Activated CD4-positive, alpha-beta T cell treated with anti-CD3 and anti-CD28 coated beads, Interleukin-10, Interleukin-2, amounts not matched to agents 100 ng/mL and 50 ng/mL, durations not matched to agents 16 hours and 8 hours (primary cell): ENCODE measurements around the gene FBF1.
"Not testable (repeated sequence)": the region's sequence is repeated elsewhere in the genome, so short reads cannot be mapped to it uniquely, and the experiment has no call there.

Experiments used
- DNase-seq: peaks from one replicate; pipeline ENCODE4 v3.0.0-alpha.2; 2020

Gene FBF1

DNA sequence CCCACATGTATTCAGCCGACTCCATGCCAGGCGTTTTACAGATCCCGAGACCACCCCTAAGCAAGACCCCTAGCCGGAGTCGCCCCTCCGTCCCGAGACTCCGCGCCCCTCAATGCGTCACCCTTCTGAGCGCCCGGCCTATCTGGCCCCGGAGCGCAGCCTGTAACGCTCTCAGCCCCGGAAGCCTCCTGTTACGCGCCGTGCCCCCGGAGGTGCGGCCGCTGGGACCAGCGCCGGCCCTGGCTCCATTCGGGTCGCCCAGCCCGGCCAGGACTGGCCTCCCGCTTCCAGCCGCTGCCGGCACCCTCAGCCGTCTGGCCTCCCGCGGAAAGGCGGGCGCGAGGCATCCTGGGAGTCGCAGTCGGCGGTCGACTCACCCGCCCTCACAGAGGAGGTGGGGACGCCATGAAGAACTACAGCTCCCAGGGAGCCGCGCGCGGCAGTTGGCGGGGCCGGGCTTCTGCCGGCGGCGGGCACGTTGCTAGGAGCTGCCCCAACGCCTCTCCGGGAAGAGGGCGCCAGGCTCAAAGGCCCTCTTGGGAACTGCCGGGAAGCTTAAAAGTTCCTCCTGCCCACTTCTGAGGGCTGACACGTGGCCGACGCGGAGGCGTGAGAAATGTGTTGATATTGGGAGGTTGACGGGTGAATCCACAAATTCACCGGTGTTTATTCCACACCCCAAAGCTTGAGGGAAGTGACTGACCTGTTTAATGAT lies at the start of gene FBF1:
Gene FBF1 (minus strand): TSS at position 316 of the 715 bp plus-strand sequence. CDS start 2,893 bp downstream, outside the sequence.
- DNase-seq: peak; percentile 95

DNA sequence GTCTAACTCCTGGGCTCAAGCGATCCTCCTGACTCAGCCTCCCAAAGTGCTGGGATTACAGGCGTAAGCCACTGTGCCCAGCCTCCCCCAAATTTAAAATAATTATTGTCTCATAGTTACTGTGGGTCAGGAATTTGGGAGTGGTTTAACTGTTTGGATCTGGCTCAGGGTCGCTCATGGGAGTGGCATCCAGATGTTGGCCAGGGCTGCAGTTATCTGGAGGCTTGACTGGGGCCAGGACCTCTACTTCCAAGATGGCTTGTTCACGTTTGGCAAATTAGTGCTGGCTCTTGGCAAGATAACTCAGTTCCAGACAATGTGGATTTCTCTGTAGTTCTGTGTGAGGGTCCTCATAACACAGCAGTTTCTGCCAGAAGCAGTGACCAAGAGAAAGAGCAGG lies 46.2 kb upstream of the FBF1 start:
- DNase-seq: no peak

- DNase-seq: no peak
Observed at GRCh38 chr17:75985986-75986385, 45.1 kb upstream of the FBF1 start.

- no peak for DNase-seq
Observed at GRCh38 chr17:75983501-75984181, 42.8 kb upstream of the FBF1 start.

DNA sequence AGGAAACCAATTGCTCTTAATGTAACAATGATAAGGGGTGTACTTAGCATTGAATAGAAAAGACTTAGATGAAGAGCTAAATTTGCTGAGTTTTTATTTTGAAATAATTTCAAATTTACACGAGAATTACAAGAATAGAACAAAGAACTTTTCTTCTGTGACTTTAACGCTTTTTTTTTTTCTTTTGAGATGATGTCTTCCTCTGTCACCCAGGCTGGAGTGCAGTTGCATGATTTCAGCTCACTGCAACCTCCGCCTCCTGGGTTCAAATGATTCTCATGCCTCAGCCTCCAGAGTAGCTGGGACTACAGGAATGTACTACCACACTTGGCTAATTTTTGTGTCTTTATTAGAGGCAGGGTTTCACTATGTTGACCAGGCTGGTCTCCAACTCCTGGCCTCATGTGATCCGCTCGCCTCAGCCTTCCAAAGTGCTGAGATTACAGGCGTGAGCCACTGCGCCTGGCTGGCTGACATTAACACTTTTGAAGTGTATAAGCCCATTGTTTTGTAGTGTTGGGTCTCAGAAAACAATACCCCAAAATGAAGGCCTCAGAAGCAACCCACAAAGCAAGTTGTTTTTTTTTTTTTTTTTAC lies 40.3 kb upstream of the FBF1 start:
- DNase-seq: no peak

DNA sequence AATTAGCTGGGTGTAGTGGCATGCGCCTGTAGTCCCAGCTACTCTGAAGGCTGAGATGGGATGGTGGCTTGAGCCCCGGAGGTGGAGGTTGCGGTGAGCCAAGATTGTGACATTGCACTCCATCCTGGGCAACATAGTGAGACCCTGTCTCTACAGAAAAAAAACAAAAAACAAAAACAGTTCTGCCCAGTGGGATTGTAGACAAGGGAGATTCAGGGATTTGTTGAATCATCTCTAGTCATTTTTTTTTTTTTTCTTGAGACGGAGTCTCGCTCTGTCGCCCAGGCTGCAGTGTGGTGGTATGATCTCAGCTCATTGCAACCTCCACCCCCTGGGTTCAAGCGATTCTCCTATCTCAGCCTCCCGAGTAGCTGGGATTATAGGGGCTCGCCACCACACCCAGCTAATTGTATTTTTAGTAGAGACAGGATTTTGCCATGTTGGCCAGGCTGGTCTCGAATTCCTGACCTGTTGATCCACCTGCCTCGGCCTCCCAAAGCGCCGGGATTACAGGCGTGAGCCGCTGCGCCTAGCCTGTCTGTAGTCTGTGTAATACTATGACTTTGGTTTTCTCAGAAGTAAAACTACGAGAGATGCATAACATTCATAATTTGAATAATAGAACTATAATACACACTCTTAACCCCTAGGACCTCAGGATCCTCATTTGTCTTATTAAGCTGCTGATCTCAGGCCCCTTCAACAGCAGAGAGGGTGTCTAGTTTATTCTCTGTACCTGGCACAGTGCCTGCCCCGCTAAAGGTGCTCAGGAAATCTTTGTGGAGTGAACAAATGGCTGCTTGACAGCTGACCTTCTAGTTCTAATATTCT lies 39.6 kb upstream of the FBF1 start:
- no peak for DNase-seq

GRCh38 chr17:75979705-75980187 lies 38.9 kb upstream of the FBF1 start:
- no peak for DNase-seq

GRCh38 chr17:75978938-75979704 lies 38.3 kb upstream of the FBF1 start, which contains the start of the genes ACOX1 and TEN1:
TSS of gene ACOX1 (minus strand) at chr17:75979166. CDS start at chr17:75979073, 93 bp downstream.
TSS of gene TEN1 (plus strand) at chr17:75979240. CDS start at chr17:75986193, 6,953 bp downstream.
- DNase-seq: peak; percentile 98

GRCh38 chr17:75976175-75976848 lies 35.5 kb upstream of the FBF1 start:
- no peak for DNase-seq

- no peak for DNase-seq
Observed at GRCh38 chr17:75975757-75976174, 34.9 kb upstream of the FBF1 start.

- DNase-seq: not testable (repeated sequence)
Observed at GRCh38 chr17:75975187-75975586, 34.3 kb upstream of the FBF1 start.

GRCh38 chr17:75970626-75971025 lies 29.8 kb upstream of the FBF1 start:
- no peak for DNase-seq

- no peak for DNase-seq
Observed at GRCh38 chr17:75970011-75970523, 29.2 kb upstream of the FBF1 start.

- DNase-seq: not testable (repeated sequence)
Observed at GRCh38 chr17:75969044-75969443, 28.2 kb upstream of the FBF1 start.

DNA sequence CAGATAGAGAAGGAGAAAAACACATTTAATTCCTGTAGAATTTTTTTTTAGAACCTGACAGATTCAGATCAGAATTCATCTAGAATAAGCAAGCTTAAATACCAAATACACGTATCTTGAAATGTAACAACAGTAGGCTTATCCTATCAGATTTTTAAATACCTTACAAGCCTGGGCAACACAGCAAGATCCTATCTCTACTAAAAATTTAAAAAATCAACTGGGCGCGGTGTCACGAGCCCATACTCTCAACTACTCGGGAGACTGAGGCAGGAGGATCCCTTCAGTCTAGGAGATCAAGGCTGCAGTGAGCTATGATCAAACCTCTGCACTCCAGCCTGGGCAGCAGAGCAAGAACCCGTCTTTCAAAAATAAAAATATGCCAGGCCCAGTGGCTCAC lies 24.6 kb upstream of the FBF1 start:
- no peak for DNase-seq

DNA sequence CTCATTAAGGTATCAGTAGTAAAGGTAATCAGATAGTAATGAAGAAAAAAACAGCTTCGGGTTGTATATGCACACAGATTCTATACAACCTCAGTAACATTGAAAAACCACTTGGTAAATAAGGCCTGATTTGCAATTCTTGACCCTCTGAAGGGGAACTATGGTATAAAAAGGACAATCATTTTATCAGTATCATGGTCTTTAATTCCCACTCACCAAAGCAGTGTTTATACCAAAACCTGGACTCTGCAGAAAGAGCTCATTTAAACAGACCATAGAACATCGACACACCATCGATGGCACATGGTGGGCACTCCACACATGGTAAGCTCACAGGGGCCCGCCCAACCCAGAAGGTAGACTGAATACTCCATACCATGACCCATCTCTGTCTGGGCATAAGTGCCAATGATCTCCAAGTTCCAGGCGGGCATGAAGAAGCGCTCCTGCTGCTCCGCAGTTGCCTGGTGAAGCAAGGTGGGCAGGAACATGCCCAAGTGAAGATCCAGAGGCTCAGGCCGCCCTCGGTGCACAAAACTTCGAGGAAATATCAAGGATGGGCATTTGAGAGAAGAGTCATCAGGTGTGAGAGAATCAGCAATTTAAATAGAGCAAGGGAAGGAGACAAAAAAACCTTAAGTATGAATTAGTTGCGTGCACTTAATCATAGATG lies 19.1 kb upstream of the FBF1 start:
- DNase-seq: no peak

DNA sequence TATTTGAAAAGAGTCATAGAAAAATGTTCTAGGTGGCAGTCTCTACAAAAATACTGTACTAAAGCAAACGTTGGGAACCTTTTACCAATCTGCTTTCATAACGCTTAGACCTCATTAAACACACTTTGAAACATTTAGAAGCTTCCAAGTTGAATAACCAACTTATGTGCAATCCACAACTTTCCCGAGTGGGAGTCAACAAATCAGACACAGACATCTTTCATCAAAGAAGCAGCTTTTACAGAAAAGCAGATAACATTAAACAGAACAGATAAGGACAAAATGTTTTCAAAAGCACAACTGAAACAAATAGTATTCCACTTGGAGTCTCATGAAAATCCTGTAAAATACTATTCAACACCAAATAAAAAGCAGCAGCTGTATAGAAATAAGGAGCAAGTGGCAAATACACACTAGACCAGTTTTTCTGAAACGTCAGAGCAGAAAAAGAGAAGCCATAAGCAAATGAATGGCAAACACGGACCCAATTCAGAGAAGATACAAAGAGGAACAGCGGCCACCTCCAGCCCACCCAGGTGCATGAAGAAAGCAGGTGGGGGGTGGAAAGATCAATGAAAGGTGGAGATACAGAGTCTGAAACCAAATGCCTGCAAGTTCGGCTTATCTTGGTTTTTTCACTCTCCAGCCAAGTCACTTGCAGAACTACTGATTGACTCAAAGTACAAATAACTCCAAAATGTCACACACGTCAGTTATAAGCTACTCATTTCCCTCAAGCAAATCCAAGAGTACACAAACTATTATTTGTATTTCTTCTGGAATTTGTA lies 18.4 kb upstream of the FBF1 start:
- no peak for DNase-seq

- DNase-seq: peak; percentile 5
Observed at GRCh38 chr17:75950855-75951554, 10.2 kb upstream of the FBF1 start.

- no peak for DNase-seq
Observed at GRCh38 chr17:75950421-75950820, 9.6 kb upstream of the FBF1 start.
